ENCODE results near the gene CC2D2A. TPM values are rescaled to one million over a fixed set of nuclear protein-coding genes. Genes with fewer than 3 reads are reported as not detected.

CC2D2A gene
- total RNA-seq, 1 donor from 2014 or later, result 9.6 TPM

DNA sequence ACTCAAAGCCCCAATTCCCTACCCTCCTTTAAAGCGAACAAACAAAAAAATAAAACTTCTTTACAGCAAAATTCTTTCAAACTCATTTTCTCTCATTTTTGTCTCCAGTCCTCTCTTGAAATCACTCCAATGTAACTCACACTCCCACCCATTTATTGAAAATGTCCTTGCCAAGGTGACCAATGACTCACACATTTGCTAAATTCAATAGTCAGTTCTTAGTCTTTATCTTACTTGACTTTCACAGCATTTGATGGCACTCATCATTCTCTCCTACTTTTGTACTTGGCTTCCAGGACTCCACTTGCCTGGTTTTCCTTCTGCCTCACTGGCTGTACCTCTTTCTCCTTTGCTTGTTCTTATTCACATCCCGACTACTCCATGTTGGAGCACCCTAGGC lies 19.9 kb downstream of the CC2D2A start:
- peaks cover 21% of the 10 kb centered on the region for H3K36me3 ChIP-seq
- H3K27me3 ChIP-seq (ENCODE audit: low read depth), result no peaks in the 10 kb centered on the region
- no peak overlapping the region for H3K4me3 ChIP-seq
- peaks cover 39% of the 10 kb centered on the region for H3K9me3 ChIP-seq (replicated peaks)
- H3K4me1 ChIP-seq, result peaks cover 18% of the 10 kb centered on the region
- TF ChIP-seq, protein P1, sequence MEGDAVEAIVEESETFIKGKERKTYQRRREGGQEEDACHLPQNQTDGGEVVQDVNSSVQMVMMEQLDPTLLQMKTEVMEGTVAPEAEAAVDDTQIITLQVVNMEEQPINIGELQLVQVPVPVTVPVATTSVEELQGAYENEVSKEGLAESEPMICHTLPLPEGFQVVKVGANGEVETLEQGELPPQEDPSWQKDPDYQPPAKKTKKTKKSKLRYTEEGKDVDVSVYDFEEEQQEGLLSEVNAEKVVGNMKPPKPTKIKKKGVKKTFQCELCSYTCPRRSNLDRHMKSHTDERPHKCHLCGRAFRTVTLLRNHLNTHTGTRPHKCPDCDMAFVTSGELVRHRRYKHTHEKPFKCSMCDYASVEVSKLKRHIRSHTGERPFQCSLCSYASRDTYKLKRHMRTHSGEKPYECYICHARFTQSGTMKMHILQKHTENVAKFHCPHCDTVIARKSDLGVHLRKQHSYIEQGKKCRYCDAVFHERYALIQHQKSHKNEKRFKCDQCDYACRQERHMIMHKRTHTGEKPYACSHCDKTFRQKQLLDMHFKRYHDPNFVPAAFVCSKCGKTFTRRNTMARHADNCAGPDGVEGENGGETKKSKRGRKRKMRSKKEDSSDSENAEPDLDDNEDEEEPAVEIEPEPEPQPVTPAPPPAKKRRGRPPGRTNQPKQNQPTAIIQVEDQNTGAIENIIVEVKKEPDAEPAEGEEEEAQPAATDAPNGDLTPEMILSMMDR (IDR thresholded peaks at IDR 0.05; ENCODE audit: borderline replicate concordance), result no peak
- intact Hi-C loops (cut with micrococcal nuclease), result no loop called here
- peak overlapping the region; percentile 56 for H3K27ac ChIP-seq (replicated peaks)
- DNase-seq, result no peak

DNA sequence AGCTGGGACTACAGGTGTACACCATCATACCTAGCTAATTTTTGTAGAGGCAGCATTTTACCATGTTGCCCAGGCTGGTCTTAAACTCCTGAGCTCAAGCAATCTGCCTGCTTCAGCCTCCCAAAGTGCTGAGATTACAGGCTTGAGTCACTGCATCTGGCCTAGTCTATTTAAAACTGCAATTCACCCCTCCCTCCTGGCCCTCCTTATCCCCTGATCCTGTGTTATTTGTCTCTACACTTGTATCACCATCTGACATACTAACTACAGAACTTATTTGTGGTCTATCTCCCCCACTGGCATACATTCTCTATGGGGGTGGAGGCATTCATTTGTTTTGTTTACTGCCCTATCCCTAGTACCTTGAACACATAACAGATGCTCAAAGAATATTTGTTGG lies 23.7 kb downstream of the CC2D2A start:
- intact Hi-C loops (cut with micrococcal nuclease), result loop anchor here (10.0 kb wide), 1 partner anchor 151 kb away; no protein-coding TSS in a partner anchor
- H3K27ac ChIP-seq (replicated peaks), result no peak overlapping the region
- peaks cover 27% of the 10 kb centered on the region for H3K4me1 ChIP-seq
- TF ChIP-seq, protein P1 (IDR thresholded peaks at IDR 0.05; ENCODE audit: borderline replicate concordance), result no peak
- no peaks in the 10 kb centered on the region for H3K27me3 ChIP-seq (ENCODE audit: low read depth)
- H3K36me3 ChIP-seq, result peaks cover 13% of the 10 kb centered on the region
- H3K9me3 ChIP-seq (replicated peaks), result peaks cover 15% of the 10 kb centered on the region
- no peak overlapping the region for H3K4me3 ChIP-seq
- DNase-seq, result no peak

DNA sequence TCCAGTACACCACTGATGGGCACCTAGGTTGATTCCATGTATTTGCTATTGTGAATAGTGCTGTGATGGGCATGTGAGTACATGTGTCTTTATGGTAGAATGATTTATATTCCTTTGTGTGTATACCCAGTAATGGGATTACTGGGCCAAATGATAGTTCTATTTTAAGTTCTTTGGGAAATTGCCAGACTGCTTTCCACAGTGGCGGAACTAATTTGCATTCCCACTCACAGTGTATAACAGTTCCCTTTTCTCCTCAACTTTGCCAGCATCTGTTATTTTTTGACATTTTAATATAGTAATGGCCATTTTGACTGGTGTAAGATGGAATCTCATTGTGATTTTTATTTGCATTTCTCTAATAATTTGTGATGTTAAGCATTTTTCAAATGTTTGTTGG lies 25.9 kb downstream of the CC2D2A start:
- TF ChIP-seq, protein P1 (IDR thresholded peaks at IDR 0.05; ENCODE audit: borderline replicate concordance), result no peak

DNA sequence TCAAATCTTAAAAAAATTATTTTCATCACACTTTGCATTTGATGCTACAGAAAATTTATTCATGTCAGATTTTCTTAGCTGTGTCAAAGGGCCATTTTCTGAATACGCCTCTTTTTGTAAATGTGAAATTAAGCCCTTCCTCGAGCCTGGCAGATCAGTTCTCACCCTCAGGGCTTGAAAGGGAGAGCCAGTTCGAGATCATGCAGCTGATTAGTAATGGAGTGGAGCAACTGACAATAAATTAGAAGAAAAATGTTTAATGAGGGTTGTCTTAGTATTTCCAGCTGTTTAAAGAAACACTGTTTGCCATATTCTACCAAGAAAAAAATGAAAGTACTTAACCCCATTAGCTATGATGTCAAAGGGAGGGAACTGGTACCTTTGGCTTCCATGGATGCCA lies 28.7 kb downstream of the CC2D2A start:
- intact Hi-C loops (cut with micrococcal nuclease), result loop anchor here (10.0 kb wide), 1 partner anchor 146 kb away; no protein-coding TSS in a partner anchor
- H3K4me3 ChIP-seq, result no peak overlapping the region
- TF ChIP-seq, protein P1 (IDR thresholded peaks at IDR 0.05; ENCODE audit: borderline replicate concordance), result no peak
- H3K4me1 ChIP-seq, result peaks cover 18% of the 10 kb centered on the region
- no peak overlapping the region for H3K27ac ChIP-seq (replicated peaks)
- DNase-seq, result no peak
- peaks cover 8% of the 10 kb centered on the region for H3K9me3 ChIP-seq (replicated peaks)
- H3K27me3 ChIP-seq (ENCODE audit: low read depth), result no peaks in the 10 kb centered on the region
- H3K36me3 ChIP-seq, result peaks cover 6% of the 10 kb centered on the region

More for the DNA sequence above, 25.9 kb downstream of the CC2D2A start:
- peaks cover 8% of the 10 kb centered on the region for H3K9me3 ChIP-seq (replicated peaks)
- no peak overlapping the region for H3K27ac ChIP-seq (replicated peaks)
- peaks cover 24% of the 10 kb centered on the region for H3K4me1 ChIP-seq
- peaks cover 6% of the 10 kb centered on the region for H3K36me3 ChIP-seq
- no peaks in the 10 kb centered on the region for H3K27me3 ChIP-seq (ENCODE audit: low read depth)
- no peak overlapping the region for H3K4me3 ChIP-seq
- no peak for DNase-seq
- intact Hi-C loops (cut with micrococcal nuclease), result loop anchor here (10.0 kb wide), 1 partner anchor 149 kb away; no protein-coding TSS in a partner anchor

DNA sequence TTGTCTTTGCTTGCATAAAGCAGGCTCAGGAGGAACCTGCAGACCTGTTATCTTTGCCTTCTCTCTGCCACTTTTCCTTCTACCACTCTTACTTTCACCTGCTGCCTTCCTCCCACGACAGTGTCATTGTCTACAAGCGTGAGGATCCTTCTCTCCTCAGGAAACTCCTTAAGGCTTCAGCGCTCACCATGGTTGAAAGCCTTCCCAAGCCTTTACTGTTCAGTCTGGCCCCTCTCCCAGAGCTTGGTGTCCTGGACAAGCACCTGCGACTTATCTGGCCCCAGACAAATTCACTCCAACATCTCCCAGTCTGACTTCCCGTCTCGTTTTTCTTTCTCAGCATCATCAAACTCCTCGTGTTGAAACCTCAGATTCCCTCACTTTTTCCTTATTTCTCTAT lies 31.0 kb downstream of the CC2D2A start:
- peaks cover 8% of the 10 kb centered on the region for H3K9me3 ChIP-seq (replicated peaks)
- H3K4me1 ChIP-seq, result peaks cover 4% of the 10 kb centered on the region
- no peak overlapping the region for H3K4me3 ChIP-seq
- no peaks in the 10 kb centered on the region for H3K27me3 ChIP-seq (ENCODE audit: low read depth)
- intact Hi-C loops (cut with micrococcal nuclease), result no loop called here
- no peak for DNase-seq
- H3K36me3 ChIP-seq, result peaks cover 6% of the 10 kb centered on the region
- H3K27ac ChIP-seq (replicated peaks), result no peak overlapping the region
- TF ChIP-seq, protein P1 (IDR thresholded peaks at IDR 0.05; ENCODE audit: borderline replicate concordance), result no peak
